Activated CD8-positive, alpha-beta memory T cell treated with anti-CD3 and anti-CD28 coated beads for 36 hours (primary cell): Measurements from ENCODE around the gene KDM2A. TPM values are rescaled to one million over a fixed set of nuclear protein-coding genes. Genes with fewer than 3 reads are reported as not detected.

Source experiments
- CTCF ChIA-PET: fragments of 350-600 bp; sonication (Branson Sonifier 250); formaldehyde crosslinking; loops from one replicate; lab custom pipeline; 2021; ENCODE audit warnings: antibody characterized with exemption; lab: Charles Lee
- POLR2A ChIA-PET: fragments of 350-600 bp; sonication (Branson Sonifier 250); formaldehyde crosslinking; loops from one replicate; lab custom pipeline; 2021; ENCODE audit warnings: antibody characterized with exemption; lab: Charles Lee
- total RNA-seq, 2 experiments: library from RNA; stranded (reverse); gene quantifications; one replicate each; pipeline ENCODE4 v1.2.3, GENCODE V29; 2021

Gene KDM2A
- total RNA-seq, 2 experiments from 2014 or later = 85.3 to 87.6 TPM

DNA sequence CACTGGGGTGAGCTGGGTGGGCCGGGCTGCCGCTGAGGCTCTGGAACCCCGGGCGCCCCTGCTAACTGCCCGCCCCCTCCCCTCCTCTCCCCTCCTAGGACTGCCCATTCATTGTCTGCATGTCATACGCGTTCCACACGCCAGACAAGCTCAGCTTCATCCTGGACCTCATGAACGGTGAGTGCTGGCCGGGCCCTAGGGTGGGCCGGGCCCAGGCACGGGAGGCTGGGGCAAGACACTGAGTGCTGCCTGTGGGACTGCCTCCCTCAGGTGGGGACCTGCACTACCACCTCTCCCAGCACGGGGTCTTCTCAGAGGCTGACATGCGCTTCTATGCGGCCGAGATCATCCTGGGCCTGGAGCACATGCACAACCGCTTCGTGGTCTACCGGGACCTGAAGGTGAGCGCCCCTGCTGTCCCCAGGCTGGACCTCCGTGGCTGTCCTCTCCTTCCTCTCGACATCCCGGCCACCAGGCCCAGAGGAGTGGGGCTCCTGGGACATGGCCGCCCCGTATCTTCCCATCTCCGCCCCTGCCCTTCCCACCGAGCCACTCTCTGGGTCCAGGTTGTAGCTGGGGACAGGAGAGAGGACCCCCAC is 162.6 kb downstream of the KDM2A start:
- POLR2A ChIA-PET = interaction anchor here (0.6 kb wide), 1 partner anchor 15 kb away, joined by 3 read pairs; the partner anchor contains the start of gene GRK2
- CTCF ChIA-PET = interaction anchor here (1.1 to 1.7 kb wide), 2 partner anchors 20 to 36 kb away, joined by 3 to 5 read pairs; no protein-coding TSS in a partner anchor

DNA sequence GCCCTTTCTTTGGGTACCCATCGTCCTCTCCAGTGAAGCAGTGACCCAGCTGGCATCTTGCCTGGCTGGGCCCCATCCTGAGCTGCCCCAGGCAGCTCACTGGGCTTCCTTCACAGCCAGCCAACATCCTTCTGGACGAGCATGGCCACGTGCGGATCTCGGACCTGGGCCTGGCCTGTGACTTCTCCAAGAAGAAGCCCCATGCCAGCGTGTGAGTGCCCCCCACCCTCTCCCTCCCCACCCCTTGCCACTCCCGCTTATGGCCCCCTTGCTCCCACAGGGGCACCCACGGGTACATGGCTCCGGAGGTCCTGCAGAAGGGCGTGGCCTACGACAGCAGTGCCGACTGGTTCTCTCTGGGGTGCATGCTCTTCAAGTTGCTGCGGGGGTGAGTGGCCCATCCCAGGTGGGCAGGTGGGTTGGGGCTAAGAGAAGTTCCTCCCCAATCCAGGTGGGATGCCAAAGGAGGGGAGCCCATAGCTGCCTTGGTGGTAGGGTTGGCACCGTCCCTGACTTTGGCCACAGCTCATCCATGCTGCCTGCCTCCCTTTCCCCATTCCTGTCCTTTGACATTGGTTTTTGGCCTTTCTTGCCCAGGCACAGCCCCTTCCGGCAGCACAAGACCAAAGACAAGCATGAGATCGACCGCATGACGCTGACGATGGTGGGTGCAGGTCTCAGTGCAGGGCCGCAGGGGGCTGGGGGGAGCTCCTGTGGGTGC is 163.3 kb downstream of the KDM2A start:
- ChIA-PET CTCF (interaction anchor here (1.1 to 2.4 kb wide), 3 partner anchors 11 to 20 kb away, joined by 3 to 11 read pairs (median 10); no protein-coding TSS in a partner anchor), POLR2A (no interaction called here)

DNA sequence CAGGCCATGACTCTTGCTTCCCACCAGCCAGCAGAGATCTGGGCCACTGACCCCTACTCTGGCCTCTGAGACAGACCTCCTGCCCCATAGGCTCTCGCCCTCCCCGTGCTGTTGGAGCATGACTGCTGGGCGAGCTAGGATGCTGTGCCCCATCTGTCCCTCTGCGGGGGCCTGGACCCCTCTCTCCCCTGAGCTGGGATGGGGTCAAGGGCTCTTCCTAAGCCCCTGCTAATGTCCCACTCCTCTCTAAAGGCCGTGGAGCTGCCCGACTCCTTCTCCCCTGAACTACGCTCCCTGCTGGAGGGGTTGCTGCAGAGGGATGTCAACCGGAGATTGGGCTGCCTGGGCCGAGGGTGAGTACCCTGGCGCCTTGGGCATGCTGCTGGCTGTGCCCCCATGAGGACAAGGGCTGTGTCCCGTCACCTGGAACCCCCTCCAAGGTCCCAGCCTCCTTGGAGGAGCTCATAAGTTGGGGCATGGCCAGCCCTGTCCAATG is 163.9 kb downstream of the KDM2A start:
- ChIA-PET POLR2A (no interaction called here), CTCF (interaction anchor here (1.1 to 2.4 kb wide), 3 partner anchors 11 to 21 kb away, joined by 3 to 11 read pairs (median 10); no protein-coding TSS in a partner anchor)

DNA sequence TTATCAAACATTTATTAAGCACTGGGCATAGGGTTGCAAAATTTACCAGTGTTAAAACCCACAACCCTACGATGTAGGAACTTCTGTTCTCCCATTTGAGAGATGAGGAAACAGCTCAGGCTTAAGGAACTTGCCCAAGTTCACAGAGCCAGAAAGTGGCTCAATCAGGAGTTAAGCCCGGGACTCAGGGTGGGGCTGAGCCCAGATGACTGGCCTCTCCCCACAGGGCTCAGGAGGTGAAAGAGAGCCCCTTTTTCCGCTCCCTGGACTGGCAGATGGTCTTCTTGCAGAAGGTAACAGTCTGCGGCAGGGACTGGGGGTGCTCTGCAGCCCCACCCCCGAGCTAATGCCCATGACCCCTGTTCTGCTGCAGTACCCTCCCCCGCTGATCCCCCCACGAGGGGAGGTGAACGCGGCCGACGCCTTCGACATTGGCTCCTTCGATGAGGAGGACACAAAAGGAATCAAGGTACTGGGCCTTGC is 164.5 kb downstream of the KDM2A start:
- CTCF ChIA-PET = interaction anchor here (0.9 to 2.4 kb wide), 3 partner anchors 12 to 109 kb away, joined by 3 to 11 read pairs (median 10); partner anchors contain the start of gene RAD9A
- POLR2A ChIA-PET = no interaction called here

DNA sequence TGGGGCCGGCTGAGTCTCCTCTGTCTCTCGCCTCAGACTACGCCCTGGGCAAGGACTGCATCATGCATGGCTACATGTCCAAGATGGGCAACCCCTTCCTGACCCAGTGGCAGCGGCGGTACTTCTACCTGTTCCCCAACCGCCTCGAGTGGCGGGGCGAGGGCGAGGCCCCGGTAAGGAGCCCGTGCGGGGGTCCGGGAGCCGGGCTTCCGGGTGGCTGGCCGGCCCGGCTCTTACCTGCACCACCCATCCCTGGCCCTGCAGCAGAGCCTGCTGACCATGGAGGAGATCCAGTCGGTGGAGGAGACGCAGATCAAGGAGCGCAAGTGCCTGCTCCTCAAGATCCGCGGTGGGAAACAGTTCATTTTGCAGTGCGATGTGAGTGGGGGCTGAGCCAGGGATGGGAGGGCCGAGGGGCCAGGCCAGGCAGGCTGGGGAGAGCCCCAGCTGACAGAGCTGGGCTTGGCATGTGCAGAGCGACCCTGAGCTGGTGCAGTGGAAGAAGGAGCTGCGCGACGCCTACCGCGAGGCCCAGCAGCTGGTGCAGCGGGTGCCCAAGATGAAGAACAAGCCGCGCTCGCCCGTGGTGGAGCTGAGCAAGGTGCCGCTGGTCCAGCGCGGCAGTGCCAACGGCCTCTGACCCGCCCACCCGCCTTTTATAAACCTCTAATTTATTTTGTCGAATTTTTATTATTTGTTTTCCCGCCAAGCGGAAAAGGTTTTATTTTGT is 165.9 kb downstream of the KDM2A start:
- CTCF ChIA-PET = interaction anchor here (0.7 to 2.4 kb wide), 2 partner anchors 13 to 18 kb away, joined by 3 to 10 read pairs; no protein-coding TSS in a partner anchor
- POLR2A ChIA-PET = interaction anchor here (0.6 to 6.1 kb wide), 2 partner anchors 14 to 53 kb away, joined by 3 to 73 read pairs; no protein-coding TSS in a partner anchor

DNA sequence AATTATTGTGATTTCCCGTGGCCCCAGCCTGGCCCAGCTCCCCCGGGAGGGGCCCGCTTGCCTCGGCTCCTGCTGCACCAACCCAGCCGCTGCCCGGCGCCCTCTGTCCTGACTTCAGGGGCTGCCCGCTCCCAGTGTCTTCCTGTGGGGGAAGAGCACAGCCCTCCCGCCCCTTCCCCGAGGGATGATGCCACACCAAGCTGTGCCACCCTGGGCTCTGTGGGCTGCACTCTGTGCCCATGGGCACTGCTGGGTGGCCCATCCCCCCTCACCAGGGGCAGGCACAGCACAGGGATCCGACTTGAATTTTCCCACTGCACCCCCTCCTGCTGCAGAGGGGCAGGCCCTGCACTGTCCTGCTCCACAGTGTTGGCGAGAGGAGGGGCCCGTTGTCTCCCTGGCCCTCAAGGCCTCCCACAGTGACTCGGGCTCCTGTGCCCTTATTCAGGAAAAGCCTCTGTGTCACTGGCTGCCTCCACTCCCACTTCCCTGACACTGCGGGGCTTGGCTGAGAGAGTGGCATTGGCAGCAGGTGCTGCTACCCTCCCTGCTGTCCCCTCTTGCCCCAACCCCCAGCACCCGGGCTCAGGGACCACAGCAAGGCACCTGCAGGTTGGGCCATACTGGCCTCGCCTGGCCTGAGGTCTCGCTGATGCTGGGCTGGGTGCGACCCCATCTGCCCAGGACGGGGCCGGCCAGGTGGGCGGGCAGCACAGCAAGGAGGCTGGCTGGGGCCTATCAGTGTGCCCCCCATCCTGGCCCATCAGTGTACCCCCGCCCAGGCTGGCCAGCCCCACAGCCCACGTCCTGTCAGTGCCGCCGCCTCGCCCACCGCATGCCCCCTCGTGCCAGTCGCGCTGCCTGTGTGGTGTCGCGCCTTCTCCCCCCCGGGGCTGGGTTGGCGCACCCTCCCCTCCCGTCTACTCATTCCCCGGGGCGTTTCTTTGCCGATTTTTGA is 166.8 kb downstream of the KDM2A start:
- ChIA-PET CTCF (interaction anchor here (0.7 to 5.7 kb wide), 3 partner anchors 14 to 23 kb away, joined by 3 to 53 read pairs (median 24); no protein-coding TSS in a partner anchor), POLR2A (interaction anchor here (0.6 to 6.1 kb wide), 4 partner anchors 8 to 87 kb away, joined by 3 to 73 read pairs (median 24); partner anchors contain the start of gene CLCF1)

DNA sequence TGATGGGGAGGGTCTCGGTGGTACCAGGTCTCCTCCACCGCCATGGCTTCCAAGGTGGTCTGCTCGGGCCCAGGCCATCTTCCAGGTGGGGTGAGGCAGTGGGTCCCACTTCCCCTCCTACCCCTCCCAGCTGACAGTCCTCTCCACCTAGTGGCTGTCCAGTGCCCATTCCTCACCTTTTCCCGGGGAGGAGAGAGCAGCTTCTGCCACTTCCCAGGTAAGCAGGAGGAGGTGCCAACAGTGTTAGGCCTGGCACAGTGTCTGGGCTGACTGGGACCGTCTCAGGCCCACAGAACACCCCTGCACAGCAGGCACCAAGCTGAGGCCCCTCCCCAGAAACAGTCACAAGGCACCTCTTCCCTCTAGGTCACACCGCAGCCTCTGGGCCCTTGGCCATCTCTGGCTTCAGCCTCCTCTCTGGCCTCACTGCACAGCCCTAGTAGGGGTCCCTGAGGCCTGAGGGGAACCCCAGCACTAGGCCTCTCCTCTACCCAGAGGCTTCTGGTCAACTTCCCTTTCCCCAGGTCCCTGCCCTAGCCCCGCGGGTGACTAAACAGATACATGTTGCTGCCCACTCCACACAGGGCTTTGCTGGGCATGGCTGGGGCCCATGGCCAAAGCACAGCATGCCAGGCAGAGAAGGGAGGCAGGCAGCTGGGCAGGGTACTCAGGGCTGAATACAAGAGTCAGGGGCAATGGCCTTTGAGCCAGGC is 167.7 kb downstream of the KDM2A start:
- CTCF ChIA-PET = interaction anchor here (1.4 to 5.7 kb wide), 3 partner anchors 17 to 30 kb away, joined by 9 to 53 read pairs (median 24); no protein-coding TSS in a partner anchor
- POLR2A ChIA-PET = interaction anchor here (0.6 to 6.1 kb wide), 3 partner anchors 9 to 86 kb away, joined by 11 to 73 read pairs (median 36); partner anchors contain the start of gene CLCF1

DNA sequence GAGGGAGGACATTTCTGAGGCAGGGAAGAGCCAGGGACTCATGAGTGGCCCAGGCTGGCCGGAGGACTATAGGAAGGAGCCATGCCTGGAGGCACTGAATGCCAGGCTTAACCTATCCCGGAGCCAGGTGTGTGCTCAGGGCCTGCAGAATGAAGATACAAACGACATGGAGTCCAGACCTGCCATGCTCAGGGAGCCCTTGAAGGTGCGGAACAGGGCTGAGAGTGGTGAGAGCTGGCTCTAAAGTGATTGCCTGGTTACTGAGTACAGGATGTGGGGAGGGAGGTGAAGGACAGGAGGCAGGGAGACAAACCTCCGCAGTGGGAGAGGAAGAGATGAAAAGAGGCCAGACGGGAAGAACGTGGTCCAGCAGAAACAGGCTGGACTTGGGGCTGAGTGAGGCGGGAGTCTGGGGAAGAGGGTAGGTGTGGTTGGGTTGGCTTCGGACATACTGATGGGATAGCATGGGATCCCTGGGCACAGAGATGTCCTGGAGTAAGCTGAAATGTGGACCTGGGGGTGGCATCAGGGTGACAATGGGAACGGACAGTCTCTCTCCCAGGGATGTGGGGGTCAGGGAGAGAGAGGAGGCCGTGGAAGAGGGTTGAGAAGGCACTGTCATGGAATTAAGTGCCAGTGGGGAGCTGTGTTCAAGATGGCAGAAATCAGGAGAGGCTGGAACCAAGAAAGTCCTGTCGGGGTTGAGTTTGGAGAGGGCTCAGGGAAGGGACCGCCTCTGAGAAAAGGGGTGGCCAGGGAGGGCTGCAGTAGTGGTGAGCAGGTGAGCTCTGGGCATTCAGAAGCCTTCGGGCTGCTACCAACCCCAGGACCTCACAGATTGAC is 168.5 kb downstream of the KDM2A start:
- POLR2A ChIA-PET = interaction anchor here (0.7 to 6.1 kb wide), 4 partner anchors 9 to 17 kb away, joined by 4 to 73 read pairs (median 20); no protein-coding TSS in a partner anchor
- CTCF ChIA-PET = interaction anchor here (0.9 to 5.7 kb wide), 7 partner anchors 8 to 36 kb away, joined by 3 to 53 read pairs (median 9); partner anchors contain the start of gene SSH3

DNA sequence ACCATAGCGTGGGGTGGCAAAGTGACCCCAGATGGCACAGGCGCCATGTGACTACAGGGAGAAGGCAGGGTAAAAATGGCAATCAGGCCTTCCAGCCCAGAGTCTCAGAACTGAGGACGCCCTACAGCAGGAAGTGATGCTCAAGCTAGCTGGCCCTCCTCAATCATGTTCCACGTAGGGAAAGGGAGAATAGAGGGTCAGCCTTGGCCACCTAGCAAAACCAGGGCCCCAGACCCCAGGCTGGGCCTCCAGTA is 169.1 kb downstream of the KDM2A start:
- CTCF ChIA-PET = interaction anchor here (0.9 to 5.7 kb wide), 7 partner anchors 9 to 35 kb away, joined by 3 to 53 read pairs (median 8); partner anchors contain the start of gene SSH3

DNA sequence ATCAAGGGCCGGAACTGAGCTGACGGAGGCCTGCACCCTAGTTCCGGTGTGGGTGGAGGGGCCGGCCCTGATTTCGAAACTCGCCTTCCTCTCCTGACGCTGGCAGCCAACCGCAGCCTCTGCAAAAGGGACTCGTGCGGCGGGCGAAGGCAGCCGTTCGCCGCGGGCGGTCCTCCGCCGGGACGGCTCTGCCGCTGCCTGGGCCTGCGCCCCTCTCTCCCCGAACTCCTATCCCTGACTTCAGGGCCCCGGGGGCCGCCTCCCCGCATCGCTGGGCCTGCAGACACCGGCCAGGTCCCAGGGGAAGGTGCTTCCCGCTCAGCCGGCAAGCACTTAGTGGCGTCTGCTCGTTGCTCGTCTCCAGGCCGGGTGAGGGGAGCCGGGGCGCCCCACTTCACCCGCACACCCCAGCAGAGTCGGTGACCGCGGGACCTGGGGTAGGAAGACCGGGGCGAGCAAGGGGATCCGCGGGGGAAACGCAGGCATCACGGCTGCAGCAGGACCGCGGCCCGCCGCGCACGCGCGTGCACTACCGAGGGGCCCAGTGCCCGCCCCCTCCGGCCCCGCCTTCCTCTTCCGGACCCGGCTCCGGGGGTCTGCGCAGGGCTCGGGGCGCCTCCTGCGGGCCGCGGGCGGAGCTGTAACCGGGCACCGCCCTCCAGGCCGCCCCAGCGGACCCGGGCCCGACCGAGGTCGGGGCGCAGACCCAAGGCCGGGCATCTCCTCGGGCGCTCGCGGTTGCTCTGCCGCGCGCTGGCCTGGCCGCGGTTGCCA is 169.6 kb downstream of the KDM2A start:
- ChIA-PET CTCF (interaction anchor here (0.7 to 5.7 kb wide), 9 partner anchors 10 to 35 kb away, joined by 3 to 53 read pairs (median 7); partner anchors contain the start of gene SSH3), POLR2A (interaction anchor here (0.7 to 6.1 kb wide), 7 partner anchors 10 to 49 kb away, joined by 3 to 73 read pairs (median 5); no protein-coding TSS in a partner anchor)

More for the DNA sequence above, 169.1 kb downstream of the KDM2A start:
- POLR2A ChIA-PET = interaction anchor here (0.7 to 6.1 kb wide), 4 partner anchors 9 to 17 kb away, joined by 4 to 73 read pairs (median 20); no protein-coding TSS in a partner anchor

DNA sequence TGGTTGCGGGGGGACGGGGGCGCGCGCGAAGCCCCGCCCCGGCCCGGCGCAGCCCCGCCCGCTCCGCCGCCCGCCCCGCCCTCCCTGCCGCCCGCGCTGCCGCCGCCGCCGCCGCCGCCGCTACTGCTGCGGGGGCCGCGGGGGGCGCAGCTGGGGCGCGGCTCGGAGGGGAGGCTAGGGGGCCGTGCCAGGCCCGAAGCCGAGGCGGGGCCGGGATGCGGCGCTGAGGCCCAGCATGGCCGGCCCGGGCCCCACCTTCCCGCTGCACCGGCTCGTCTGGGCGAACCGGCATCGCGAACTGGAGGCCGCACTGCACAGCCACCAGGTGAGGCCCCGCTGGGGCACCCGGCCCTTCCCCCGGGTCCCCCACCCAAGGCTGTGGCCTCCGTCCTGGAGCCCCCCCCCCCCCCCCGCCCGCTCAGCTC is 170.2 kb downstream of the KDM2A start, which contains the start of gene ANKRD13D:
ANKRD13D (plus strand) TSS at position 78 of the 425 bp plus-strand sequence; CDS start at position 236, 158 bp downstream.
- CTCF ChIA-PET = interaction anchor here (0.7 to 5.7 kb wide), 7 partner anchors 9 to 28 kb away, joined by 3 to 53 read pairs (median 8); partner anchors contain the start of gene SSH3
- POLR2A ChIA-PET = interaction anchor here (0.7 to 6.1 kb wide), 5 partner anchors 12 to 50 kb away, joined by 3 to 73 read pairs (median 5); no protein-coding TSS in a partner anchor

DNA sequence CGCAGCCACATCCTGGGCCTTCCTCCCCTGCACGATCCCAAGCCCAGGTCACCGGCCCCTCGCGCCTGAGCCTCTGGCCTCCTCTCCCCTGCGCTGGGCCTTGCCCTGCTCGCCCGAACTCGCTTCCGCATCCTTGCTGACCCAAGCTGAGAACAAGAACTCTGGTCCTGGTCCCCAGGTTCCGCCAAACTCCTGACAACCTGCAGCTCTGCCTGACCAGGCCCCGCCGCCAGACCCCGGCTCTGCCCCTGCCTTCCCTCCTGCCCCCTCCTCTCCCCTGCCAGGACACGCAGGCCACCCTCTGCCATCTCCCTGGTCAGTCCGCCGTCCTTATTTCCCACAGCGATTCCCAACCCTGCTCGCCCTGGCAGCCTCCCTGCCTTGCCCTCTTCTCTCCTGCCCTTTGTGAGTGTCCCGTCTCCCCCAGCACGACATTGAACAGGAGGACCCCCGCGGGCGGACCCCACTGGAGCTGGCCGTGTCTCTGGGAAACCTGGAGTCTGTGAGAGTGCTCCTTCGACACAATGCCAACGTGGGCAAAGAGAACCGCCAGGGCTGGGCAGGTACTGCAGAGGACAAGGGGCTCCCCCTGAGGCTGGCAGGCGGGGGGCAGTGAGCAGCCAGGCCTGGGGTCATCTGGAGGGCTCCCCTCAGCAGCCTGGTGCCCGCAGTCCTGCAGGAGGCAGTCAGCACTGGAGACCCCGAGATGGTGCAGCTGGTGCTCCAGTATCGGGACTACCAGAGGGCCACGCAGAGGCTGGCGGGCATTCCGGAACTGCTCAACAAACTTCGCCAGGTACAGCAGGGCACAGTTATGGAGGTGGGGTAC is 170.8 kb downstream of the KDM2A start:
- POLR2A ChIA-PET = interaction anchor here (1.0 to 6.1 kb wide), 3 partner anchors 14 to 50 kb away, joined by 3 to 73 read pairs (median 5); no protein-coding TSS in a partner anchor
- CTCF ChIA-PET = interaction anchor here (0.6 to 5.7 kb wide), 6 partner anchors 9 to 184 kb away, joined by 3 to 53 read pairs (median 9); partner anchors contain the start of gene SSH3

DNA sequence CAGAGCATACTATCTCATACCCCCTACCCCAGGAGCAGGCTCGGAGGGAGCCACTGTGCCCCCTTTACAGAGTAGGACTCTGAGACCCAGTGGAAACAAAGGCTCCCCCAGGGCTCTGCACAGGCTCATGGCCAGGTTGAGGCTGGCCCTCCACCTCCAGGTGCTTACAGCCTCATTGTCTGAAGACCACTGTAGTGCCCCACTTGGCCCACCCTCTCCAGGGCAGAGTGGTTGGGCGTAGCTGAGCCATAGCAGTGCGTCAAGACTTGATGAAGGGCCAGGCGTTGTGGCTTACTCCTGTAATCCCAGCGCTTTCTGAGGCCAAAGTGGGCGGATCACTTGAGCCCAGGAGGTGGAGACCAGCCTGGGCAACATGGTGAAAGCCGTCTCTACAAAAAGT is 171.7 kb downstream of the KDM2A start:
- ChIA-PET POLR2A (no interaction called here), CTCF (interaction anchor here (1.1 to 5.7 kb wide), 3 partner anchors 21 to 28 kb away, joined by 3 to 53 read pairs (median 24); no protein-coding TSS in a partner anchor)
